ENCODE measurements around the gene MAP1LC3B2. TPM values are rescaled to one million over a fixed set of nuclear protein-coding genes. Genes with fewer than 3 reads are reported as not detected.

MAP1LC3B2 gene
- total RNA-seq, 1 experiment from 2014 or later = 1.5 TPM

- Mint-ChIP-seq H3K27ac (no peak overlapping the region), H3K36me3 (ENCODE audit: insufficient read depth in 1 of 3, low read depth in 3 of 3) (no peaks in the 10 kb centered on the region), H3K9me3 (no peaks in the 10 kb centered on the region), H3K4me1 (peaks cover 2 to 3% of the 10 kb centered on the region in 2 experiments; a peak in 2 of 4 replicates), H3K27me3 (ENCODE audit: low read depth) (no peaks in the 10 kb centered on the region), H3K4me3 (no peak overlapping the region)
- no peak for DNase-seq
- Histone ChIP-seq H3K9me3 (ENCODE audit: control insufficient read depth, low read depth, low read length) (no peaks in the 10 kb centered on the region), H3T11ph (ENCODE audit: low read length) (no peak overlapping the region), H3K79me2 (ENCODE audit: insufficient read depth, low read length) (no peaks in the 10 kb centered on the region), H2AFZ (ENCODE audit: low read length) (no peak overlapping the region), H3K27me3 (ENCODE audit: insufficient read depth, low read length) (no peaks in the 10 kb centered on the region), H3K23ac (ENCODE audit: insufficient read length, low read depth, low read length) (no peak overlapping the region), H4K91ac (ENCODE audit: insufficient read length, low read depth, low read length) (no peak overlapping the region), H3K4me1 (ENCODE audit: insufficient read depth, low read length) (no peaks in the 10 kb centered on the region), H3K18ac (ENCODE audit: insufficient read length, low read depth, low read length) (no peak overlapping the region), H4K5ac (ENCODE audit: insufficient read length, low read depth, low read length) (no peak overlapping the region), H3K4ac (ENCODE audit: low read depth, low read length) (no peak overlapping the region), H2BK20ac (ENCODE audit: low read depth, low read length, poor library complexity, severe bottlenecking) (no peak overlapping the region), H4K20me1 (ENCODE audit: control insufficient read depth, insufficient read depth, insufficient read length) (no peaks in the 10 kb centered on the region), H2BK120ac (ENCODE audit: low read depth, low read length, poor library complexity, severe bottlenecking) (no peak overlapping the region), H4K8ac (replicated peaks; ENCODE audit: insufficient read length, low read depth, low read length) (no peak overlapping the region), H2BK12ac (ENCODE audit: insufficient read length, low read depth, low read length) (no peak overlapping the region), H3K79me1 (ENCODE audit: insufficient read depth, low read depth, low read length, poor library complexity, severe bottlenecking) (no peaks in the 10 kb centered on the region), H3K4me2 (ENCODE audit: insufficient read depth, insufficient read length, low read length) (no peak overlapping the region), H3K9ac (ENCODE audit: extremely low read depth, insufficient read length, low read length) (no peak overlapping the region), H3K14ac (ENCODE audit: insufficient read depth, low read length) (no peak overlapping the region), H3K23me2 (ENCODE audit: insufficient read length, low read depth, low read length, poor library complexity, severe bottlenecking) (no peaks in the 10 kb centered on the region), H3K56ac (ENCODE audit: insufficient read length, low read depth, low read length) (no peak overlapping the region), H2AK5ac (ENCODE audit: insufficient read length, low read length) (no peak overlapping the region), H2BK5ac (ENCODE audit: insufficient read length, low read length) (no peak overlapping the region), H2BK15ac (ENCODE audit: low read depth, low read length) (no peak overlapping the region), H3K27ac (ENCODE audit: insufficient read length, low read depth, low read length) (no peak overlapping the region)
- TF ChIP-seq CTCF (conservative IDR thresholded peaks at IDR 0.05) = no peak
- WGBS (ENCODE audit: extremely low coverage, insufficient read length, low lambda C conversion rate) = no CpG with 5 or more reads among the region's 2 CpGs
Observed at GRCh38 chr12:116571089-116571488, 11.9 kb downstream of the MAP1LC3B2 start.
